ENCODE data around the gene USP13.

DNA sequence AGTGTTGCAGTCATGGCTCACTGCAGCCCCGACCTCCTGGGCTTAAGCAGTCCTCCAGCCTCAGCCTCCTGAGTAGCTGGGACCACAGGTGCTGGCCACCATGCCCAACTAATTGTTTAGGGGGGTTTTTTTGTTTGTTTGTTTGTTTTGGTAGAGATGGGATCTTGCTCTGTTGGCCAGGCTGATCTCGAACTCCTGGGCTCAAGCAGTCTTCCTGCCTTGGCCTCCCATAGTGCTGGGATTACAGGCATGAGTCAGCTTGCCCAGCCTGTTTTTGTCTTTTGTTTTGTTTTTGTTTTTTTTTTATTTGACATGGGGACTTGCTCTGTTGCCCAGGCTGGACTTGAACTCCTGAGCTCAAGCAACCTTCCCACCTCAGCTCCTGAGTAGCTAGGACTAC is 30.8 kb upstream of the USP13 start:
- TF ChIP-seq, protein P1, sequence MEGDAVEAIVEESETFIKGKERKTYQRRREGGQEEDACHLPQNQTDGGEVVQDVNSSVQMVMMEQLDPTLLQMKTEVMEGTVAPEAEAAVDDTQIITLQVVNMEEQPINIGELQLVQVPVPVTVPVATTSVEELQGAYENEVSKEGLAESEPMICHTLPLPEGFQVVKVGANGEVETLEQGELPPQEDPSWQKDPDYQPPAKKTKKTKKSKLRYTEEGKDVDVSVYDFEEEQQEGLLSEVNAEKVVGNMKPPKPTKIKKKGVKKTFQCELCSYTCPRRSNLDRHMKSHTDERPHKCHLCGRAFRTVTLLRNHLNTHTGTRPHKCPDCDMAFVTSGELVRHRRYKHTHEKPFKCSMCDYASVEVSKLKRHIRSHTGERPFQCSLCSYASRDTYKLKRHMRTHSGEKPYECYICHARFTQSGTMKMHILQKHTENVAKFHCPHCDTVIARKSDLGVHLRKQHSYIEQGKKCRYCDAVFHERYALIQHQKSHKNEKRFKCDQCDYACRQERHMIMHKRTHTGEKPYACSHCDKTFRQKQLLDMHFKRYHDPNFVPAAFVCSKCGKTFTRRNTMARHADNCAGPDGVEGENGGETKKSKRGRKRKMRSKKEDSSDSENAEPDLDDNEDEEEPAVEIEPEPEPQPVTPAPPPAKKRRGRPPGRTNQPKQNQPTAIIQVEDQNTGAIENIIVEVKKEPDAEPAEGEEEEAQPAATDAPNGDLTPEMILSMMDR (conservative IDR thresholded peaks at IDR 0.05; ENCODE audit: low read depth, low read length), result no peak
- no peak for TF ChIP-seq EZH2 (IDR thresholded peaks at IDR 0.05; ENCODE audit: low read length, unreplicated experiment)

Measured in PC-3 (cell line).